Amygdala (tissue), 56 donors: ENCODE measurements around the gene MICU1.

Source experiments
- DNase-seq, 56 donors: peaks; one replicate each; lab custom pipeline; 2025; lab: John Stamatoyannopoulos, UW

MICU1 gene

GRCh38 chr10:72638586-72639440 lies 12.9 kb upstream of the MICU1 start:
- no peak for DNase-seq

GRCh38 chr10:72637398-72637857 lies 11.5 kb upstream of the MICU1 start:
- DNase-seq = peak in 3 of 56 donors; percentile 0 to 32 (median 4)

GRCh38 chr10:72630144-72630543 lies 4.3 kb upstream of the MICU1 start:
- DNase-seq = no peak

- DNase-seq = no peak
Observed at GRCh38 chr10:72626444-72626754, 520 bp upstream of the MICU1 start.

GRCh38 chr10:72625276-72625607 lies 637 bp downstream of the MICU1 start:
- DNase-seq = no peak

DNA sequence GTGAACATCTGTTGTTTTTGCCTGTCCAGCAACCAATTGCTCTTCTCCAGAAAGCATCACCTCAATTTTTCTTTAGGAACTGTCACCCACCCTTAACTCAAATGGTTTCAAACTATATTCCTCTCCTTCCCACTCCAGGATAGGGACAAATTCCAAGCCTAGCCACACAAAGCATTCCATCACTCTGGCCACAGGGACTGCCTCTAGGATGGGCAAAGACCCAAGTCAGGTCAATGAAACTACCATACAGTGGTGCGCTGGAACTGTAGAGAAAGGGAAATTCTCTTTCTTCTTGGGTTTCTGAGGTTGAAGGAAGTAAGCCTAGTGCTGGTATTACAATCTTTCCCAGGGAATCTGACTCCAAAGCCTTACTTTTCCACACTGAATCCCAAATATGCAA lies 3.6 kb downstream of the MICU1 start:
- DNase-seq = no peak

DNA sequence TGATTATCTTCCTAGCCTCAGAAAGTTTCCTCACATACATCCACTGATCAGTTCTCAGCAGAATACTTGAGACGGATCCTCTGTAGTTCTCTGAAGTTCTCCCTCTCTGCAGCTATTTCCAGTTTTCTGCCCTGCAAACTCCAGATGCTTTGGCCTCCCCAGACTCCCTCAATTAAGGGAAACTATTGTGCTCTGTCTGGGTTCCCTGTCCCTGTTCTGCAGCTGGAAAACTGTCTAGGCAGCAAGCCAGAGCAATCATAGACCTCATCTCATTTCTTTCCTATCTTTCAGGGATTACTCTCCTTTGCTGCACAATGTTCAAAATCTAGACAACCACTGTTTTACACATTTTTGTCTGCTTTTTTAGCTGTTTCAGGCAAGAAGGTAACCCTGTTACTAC lies 9.2 kb downstream of the MICU1 start:
- peak in 19 of 56 donors; percentile 2 to 62 (median 16) for DNase-seq

- no peak for DNase-seq
Observed at GRCh38 chr10:72615970-72616369, 9.9 kb downstream of the MICU1 start.

DNA sequence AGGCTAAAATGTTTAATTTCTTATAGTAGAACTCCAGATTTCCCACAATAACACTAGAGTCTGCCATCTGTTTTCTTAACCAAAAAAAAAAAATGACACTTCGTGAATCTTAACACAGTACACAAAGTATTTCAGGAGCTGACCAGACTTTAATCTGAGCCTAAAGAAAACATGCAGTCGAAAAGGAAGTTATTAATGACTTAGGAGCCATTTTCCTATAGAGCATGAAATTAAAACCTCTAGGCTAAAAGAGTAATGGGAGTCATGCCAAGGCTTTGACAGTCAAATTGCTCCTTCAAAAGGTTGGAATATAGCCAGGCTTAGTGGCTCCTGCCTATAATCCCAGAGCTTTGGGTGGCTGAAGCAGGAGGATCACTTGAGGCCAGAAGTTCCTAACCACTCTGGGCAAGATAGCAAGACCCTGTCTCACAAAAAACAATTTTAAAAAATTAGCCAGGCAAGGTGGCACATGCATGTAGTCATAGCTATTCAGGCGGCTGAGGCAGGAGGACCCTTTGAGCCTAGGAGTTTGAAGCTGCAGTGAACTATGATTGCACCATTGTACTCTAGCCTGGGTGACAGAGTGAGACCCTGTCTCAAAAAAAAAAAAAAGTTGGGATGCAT lies 13.6 kb downstream of the MICU1 start:
- no peak for DNase-seq

DNA sequence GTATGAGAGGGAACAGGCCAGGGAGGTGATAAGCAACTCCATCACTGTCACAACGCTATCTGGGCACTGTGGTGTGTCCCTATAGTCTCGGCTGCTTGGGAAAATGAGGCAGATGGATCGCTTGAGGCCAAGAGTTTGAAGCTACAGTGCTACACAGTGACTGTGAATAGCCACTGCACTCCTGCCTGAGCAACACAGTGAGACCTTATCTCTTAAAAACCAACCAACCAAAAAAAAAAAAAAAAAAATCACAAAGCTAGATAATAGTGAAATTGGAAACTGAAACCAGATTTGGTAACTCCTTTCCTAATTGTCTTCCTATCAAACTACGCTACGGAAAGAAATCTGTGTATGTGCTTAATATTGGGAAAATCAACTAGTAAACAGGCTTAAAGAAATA lies 14.1 kb downstream of the MICU1 start:
- DNase-seq = peak in 1 of 56 donors; percentile 8

GRCh38 chr10:72610466-72610865 lies 15.4 kb downstream of the MICU1 start:
- DNase-seq = no peak

- no peak for DNase-seq
Observed at GRCh38 chr10:72605122-72605521, 20.8 kb downstream of the MICU1 start.

DNA sequence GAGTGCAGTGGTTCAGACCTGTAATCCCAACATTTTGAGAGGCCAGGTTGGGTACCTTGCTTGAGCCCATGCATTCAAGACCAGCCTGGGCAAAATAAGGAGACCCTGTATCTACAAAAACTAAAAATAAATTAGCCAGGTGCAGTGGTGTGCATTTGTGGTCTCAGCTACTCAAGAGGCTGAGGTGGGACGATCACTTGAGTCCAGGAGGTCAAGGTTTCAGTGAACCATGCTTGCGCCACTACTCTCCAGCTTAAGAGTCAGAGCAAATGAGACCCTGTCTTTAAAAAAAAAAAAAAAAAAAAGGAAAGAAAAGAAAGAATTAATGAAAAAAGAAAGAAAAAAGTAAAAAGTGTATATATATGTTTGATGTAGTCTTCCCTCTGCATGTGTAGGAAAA lies 24.7 kb downstream of the MICU1 start:
- DNase-seq = no peak

DNA sequence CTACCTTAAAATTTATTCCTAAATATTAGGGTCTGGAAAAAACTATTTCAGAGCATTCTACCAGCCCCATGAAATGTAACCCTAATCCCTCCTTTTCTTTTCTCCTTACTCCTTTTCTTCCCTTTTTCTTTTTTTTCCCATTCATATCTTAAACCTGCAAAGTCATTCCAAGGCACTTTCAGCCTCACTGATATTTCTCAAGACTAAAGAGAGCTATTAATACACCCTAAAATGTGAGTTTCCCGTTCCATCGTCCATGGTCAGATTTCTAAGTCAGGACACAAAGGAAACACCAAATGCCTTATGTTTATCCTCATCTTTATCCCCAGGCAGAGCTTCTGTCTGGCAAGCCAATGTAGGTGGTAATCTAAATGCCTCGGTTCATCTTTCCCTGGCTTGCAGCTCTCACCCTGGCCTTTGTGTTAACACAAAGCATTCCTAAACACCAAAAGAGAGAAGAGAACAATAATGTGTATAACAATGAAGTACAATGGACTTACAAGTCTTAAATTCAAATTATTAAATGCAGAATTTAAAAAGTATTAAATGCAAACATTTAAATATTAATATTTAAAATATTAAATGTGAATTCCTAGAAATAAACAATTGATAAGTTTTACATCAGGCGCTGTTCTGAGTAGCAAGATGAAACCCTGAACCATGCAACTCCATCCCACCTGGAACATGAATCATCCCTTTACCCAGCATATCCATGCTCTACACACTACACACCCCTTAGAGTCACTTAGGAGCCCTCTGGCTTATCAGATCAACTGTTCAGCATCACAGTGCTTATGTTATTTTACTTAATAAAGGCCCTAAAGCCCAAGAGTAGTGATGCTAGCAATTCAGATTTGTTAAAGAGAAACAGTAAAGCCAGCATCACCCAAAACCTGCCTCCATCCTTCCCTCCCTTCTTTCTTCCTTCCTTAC lies 26.8 kb downstream of the MICU1 start:
- DNase-seq = no peak

DNA sequence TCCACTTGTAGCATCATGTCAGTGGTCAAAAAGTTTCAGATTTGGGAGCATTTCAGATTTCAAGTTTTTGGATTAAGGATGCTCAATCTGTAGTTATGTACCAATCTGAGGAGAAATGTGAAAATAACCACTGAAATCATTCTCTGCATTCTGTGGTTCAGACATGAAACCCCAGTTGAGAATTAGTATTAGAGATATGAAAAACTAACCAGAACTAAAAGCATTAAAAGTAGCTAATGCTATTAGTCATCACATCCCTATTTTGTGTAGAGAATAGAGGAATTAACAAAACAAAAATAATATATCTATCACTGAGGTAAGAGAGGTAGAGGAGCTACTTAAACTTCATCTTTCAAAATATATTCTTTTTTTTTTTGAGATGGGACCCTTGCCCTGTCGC lies 28.0 kb downstream of the MICU1 start:
- no peak for DNase-seq

DNA sequence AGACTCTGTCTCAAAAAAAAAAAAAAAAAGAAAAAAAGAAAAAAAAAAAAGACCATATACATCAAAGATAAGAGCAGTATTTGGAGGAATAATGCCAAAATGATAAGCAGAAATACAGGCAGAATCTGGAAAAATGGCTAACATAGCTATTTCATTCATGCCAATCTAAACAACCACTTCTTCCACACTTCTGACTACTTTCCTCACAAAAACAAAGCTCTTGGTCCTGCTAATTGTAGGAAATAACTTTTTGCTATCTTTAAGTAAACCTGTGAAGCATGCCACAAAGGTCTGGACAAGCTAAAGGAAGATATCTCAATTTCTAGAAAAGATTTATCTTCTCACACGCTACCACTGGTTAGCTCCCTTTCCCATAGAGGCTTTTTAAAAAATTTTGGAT lies 30.4 kb downstream of the MICU1 start:
- no peak for DNase-seq

GRCh38 chr10:72593963-72594362 lies 31.9 kb downstream of the MICU1 start:
- DNase-seq = no peak

DNA sequence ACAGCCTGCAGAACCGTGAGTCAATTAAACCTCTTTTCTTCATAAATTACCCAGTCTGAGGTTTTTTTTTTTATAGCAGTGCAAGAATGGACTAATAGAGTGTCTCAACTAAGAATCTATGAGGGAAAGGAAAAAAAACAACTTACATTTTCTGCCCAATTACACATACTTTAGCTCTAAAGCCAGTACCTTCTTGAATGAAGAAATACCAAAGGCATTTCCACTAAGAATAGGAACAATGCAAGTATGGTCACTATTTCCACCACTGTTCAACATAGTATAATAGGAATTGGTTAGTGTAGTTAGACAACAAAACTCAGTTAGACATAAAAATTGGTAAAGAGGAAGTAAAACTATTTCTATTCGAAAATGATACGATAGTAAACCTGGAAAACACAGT lies 37.6 kb downstream of the MICU1 start:
- DNase-seq = no peak

GRCh38 chr10:72587568-72587967 lies 38.3 kb downstream of the MICU1 start:
- DNase-seq = no peak

DNA sequence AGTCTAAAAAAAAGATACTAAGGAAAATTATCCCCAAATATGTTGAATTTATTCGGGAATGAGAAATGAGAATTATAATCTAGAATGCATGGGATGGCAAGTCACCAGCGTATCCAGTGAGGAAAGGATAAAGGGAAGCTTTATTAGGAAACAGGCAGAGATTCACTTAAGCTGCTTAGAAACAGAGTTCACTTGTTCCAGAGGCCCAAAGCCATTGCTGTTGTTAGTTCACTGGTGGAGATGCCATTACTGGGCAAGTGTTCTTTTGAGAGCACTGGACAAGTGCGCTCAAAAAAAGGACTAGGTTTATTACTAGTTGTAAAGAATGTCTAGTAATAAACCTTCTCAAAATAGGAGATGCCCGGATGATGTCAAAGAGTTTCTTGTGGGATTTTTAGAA lies 51.2 kb downstream of the MICU1 start:
- peak in 7 of 56 donors; percentile 10 to 42 (median 12) for DNase-seq

- no peak for DNase-seq
Observed at GRCh38 chr10:72573079-72573478, 52.8 kb downstream of the MICU1 start.
